Heart left ventricle (tissue), 13 donors: ENCODE results near the gene GGCX.

ENCODE experiments used
- CTCF ChIP-seq, 12 donors: fragments of 200-600 bp; sonication (generic) in 4 of 12; IDR thresholded peaks; one replicate each; pipeline versions ENCODE4 v1.5.0 to v1.8.0; 2018 to 2022; ENCODE audit warnings: antibody characterized with exemption in 12 of 12, mild to moderate bottlenecking in 5 of 12
- POLR2A ChIP-seq, 2 donors: fragments of 450-650 bp; IDR thresholded peaks; one replicate each; pipeline ENCODE4 v1.6.1; 2017; ENCODE audit warnings: antibody characterized with exemption in 2 of 2, mild to moderate bottlenecking in 2 of 2, moderate library complexity in 2 of 2
- donor health status: ischemic (EF 13 %, LVEDD 7.1; RV severe dilation, severe dysfunction).
- donor health status: DM: no; HTN: yes; CAD: no.
- donor health status: DM: no; HTN: no; CAD: no.
- donor health status: ischemic (EF 25% LVEDD 6.9; RV normal size, moderate dysfunction).
- donor health status: ischemic (EF 25% LVEDD 5.7; RV mildly dilated, moderate dysfunction).
- donor health status: ischemic (EF 35%, LVEDD 5.7; RV mildly dilated, moderate dysfunction).
- donor health status: nonischemic (EF 11% LVEDD 7.7; RV severe dilation, severe dysfunction).
- donor health status: DM: yes; HTN: yes; CAD: no.
- donor health status: PGD.
- donor health status: ischemic (EF 29% LVEDD 5.4; RV normal size, mild dysfunction).
- donor health status: nonischemic (EF 23%, LVEDD 6.1; RV moderate dilation, normal function).

- TF ChIP-seq CTCF (IDR thresholded peaks at IDR 0.05) (no peak), POLR2A (IDR thresholded peaks at IDR 0.05) (no peak)
Measured at GRCh38 chr2:85503168-85503850, 58.0 kb downstream of the GGCX start.
